IPS-NIHi7 (cell line): ENCODE measurements around the gene DLGAP1.
"Not testable (repeated sequence)": the region's sequence is repeated elsewhere in the genome, so short reads cannot be mapped to it uniquely, and the experiment has no call there.

Source experiments
- DNase-seq: peaks from one replicate; pipeline ENCODE4 v3.0.0; 2012; ENCODE audit warnings: mixed read lengths; ENCODE audit errors: extremely low spot score

The DLGAP1 gene

DNA sequence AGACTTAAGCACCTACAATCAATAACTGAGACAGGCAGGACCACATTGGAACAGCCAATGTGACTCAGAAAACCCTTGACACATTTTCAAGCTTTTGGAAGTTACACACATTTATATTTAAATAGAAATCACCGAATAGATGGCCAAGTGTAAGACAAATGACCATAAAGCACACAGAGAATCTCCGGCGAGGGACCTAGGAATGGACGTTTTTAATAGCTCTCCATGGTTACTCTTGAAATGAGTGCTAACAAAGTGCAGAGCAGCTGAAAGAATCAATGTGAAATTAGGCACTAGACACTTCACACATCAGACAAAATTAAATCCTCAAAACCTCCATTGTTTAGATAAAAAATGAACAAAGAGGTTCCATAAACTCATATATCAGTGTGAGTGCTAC lies 376.9 kb downstream of the DLGAP1 start:
- DNase-seq = no peak

DNA sequence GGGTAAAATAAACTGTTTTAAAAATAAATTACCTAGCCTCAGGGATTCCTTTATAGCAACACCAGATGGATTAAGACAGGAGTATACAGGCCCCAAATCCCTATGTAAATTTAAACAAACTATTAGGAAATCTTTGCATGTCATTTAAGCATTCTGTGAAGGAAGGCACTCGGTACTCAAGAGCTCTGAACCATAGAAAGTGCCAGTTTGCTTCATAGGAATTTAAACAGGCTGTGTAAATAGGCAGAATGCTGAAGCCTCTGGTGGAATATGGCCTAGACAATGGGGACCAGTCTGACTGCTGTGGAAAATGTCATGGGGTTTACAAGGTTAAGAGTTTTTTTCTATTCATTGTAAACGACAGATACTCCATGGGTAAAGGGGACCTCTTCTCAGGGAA lies 377.4 kb downstream of the DLGAP1 start:
- DNase-seq = no peak

DNA sequence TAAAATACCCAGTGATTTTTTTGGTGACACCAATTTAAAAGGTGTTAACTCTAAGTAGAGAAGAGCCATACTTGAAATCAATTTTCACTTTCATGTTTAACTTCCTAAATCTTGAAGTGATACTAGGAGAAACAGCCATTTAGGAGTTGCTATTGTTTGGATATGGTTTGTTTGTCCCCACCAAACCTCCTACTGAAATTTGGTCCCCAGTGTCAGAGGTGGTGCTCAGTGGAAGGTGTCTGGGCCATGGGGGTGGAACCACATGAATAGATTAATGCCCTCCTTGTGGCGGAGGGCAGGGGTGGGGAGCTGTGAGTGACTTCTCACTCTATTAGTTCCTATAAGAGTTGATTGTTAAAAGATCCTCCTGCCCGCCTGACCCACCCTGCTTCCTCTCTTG lies 377.9 kb downstream of the DLGAP1 start:
- DNase-seq = no peak

DNA sequence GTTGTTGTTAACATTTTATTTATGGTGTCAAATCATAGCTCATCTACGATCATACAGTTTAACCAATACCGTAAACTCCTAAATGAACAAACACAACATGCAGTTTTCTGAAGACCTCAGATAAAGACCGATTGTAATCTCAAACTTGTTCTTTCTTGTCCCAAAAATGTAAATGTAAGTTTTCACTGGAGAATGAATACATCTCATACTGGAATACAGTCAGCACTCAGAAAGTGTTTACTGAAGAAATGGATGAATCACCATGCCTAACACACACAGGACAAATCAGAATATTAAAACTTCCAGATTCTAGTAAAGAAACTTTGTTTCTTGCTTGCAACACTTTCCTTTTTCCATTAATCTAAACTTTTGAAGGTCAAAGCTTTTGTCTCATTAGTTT lies 380.5 kb downstream of the DLGAP1 start:
- DNase-seq = no peak

DNA sequence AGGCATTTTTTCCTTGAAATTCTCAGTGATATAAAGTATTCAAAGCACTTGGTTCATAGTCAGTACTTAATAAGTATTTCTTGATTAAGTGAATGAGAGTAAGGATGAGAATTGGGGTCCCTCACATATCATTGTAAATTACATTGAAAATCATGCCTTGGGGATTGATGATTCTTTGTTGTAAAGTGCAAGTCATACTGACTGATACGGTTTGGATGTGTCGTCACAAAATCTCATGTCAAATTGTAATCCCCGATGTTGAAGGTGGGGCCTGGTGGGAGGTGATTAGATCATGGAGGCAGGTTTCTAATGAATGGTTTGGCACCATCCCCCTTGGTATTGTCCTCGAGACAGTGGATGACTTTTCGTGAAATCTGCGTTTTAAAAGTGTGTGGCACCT lies 385.9 kb downstream of the DLGAP1 start:
- DNase-seq = no peak

DNA sequence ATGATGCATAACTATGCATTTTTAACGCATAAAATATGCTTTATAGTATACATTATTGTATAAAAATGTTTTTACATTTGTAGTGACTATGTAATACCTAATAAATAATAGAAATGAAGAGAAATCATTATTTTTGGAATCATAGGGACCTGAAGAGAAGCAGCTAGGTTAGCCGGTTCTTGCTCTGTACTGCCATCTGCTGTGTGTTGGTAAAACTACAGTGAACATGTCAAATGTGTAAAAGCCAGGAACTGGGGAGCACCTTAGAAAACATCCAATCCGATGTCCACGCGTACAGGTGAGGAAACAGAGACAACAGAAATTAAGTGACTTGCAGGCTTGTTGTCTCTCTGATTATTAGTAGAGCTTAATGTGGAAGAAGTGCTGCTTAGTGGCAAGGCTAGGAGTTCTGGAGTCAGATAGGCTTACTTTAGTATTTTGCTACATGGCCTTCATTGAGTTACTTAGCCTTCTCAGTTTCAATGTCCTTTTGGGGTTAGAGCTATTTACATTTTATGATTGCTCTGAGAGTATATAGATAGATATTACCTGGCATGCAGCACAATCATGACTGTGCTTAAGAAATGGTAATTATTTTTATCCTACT lies 386.5 kb downstream of the DLGAP1 start:
- DNase-seq = peak; percentile 74

DNA sequence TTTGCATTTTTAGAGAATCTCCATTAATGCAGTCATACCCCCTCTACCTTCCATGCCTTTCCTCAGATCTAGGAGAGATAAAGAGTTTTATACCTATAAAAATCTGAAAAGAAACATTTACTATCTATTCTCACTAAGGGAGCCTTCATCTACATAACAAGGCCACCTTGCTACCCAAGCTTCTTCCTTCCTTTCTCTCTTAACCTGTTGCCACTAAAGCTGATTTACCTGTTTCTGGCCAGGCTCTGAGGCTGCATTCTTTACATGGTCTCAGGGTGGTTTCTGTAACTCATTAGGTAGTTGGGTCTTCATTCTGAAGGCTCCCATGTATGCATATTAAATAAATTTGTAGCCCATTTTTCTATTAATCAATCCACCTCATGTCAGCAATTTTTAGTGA lies 391.6 kb downstream of the DLGAP1 start:
- no peak for DNase-seq

DNA sequence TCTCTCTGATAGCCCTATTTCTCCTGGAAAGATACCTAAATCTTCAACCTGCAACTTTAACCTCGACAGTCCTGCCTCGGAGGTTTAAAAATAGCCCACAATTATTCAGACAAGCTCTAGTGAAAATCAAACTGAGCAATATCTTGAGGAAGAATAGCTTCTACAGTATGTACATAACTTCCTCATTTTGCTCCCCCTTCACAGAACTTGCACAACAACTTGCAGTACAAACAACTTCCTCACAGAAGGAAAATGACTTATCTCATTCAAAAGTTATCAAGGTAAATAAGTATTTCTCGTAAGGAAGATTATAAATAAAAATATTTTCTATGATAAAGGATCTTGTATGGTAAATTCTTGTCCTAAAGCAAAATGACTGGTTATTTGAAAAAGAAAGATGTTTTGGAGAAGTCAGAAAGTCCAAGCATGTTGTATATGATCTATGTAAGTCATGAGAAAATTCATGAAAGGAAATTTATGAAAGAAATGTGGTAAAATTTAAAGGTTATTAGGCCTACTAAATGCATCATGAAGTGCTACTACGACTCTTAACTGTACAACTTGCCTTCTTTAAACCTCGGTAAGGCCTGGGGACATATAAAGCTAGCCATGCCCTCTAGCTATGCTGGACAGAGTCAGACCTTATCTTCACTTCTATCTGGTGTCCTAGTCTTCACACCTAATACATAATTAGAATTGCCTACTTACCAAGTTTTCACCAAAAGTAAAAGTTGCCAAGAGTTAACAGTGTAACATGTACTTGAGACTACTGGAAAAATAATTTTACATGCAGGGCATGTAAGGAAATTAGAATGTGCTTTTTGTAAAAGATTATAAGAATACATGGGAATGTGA lies 394.5 kb downstream of the DLGAP1 start:
- no peak for DNase-seq

DNA sequence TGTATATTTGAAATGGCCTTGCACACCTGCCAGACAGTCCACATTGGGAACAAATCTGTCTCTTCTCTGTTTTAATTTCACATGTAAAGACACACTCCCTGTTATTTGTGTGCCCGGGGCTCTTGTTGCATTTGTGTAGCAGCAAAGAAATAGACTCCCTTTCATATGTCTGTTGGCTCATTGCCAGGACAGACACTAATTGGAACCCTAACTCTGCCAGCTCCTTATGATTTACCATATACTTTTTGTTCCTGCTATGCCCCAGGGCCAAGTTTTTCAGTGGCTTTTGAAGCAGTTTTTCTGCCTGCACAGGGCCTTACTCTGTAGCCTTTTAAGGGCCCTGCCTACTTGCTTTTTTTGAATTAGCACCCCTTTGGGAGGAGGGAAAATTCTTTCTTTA lies 396.9 kb downstream of the DLGAP1 start:
- no peak for DNase-seq

DNA sequence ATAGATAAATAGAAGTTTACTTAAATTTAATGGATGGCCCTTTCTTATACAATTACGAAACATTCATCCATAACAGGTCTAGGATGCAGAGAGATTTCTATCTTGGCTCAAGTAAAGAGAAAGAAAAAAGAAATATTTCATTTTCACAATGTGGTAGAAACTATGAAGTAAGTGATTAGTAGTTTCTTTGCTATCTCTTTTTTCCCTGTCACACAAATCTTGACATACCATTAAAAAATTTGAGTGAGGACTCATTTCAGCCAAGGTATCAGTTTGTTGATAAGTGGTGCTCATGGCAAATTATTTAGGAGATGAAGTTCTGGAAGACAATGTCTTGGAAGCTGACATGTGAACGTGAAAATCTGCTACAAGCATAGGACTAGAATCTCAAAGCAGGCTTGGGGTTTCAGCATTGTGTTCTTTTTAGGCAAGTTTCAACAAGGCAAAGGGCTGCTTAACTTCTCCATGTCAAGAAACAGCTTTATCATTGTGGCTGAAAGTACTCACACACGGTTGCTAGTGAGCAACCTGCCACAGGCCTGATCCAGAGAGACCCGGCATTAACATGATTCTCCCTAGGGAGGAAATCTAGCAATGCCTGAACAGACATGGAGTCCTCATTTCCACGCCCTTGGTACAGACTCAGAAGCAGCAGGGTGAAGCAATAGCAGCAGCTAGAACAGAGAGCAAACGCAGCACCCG lies 414.6 kb downstream of the DLGAP1 start:
- no peak for DNase-seq

DNA sequence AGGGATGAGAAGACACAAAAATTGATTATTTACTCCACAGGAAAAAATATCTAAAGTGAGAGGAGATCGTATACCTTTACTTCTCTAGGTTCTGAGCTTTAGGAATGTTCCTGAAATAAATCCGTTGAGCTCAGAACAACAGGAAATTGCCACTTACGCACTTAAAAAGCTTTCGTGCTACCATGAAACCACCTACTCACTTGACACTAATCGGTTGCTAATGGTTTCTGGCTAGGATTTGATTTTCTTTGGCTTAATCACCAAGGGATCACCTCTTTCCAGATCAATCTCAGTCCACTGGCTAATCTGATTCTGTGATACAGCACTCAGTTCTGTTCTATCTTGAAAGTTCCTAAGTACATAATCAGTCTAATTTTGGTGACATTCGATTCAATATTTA lies 419.6 kb downstream of the DLGAP1 start:
- no peak for DNase-seq

DNA sequence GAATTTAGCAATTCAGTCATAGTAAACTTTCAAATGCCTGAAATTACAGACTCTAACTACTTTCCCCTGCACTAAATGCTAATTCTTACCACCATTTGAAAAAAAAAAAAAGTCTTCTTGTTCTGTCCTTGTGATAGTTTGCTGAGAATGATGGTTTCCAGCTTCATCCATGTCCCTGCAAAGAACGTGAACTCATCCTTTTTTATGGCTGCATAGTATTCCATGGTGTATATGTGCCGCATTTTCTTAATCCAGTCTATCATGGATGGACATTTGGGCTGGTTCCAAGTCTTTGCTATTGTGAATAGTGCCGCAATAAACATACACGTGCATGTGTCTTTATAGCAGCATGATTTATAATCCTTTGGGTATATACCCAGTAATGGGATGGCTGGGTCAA lies 420.3 kb downstream of the DLGAP1 start:
- not testable (repeated sequence) for DNase-seq

DNA sequence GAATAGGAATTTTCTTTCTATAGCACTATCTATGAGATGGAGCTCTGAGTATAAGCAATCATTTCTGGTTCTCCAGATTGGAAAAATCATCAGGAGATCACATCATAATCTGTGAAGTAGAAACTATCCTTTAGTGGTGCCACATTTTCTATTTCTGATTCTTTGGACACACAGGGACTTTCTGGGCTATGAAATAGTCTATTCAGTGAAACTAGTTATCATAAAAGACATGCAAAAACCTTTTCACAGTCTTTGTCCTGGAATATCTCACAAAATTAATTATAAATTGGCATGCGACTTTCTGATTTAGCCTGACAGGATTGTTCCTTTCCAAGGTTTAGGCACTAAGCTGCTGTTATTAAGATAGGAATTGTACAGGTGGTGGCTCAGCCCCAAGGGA lies 428.6 kb downstream of the DLGAP1 start:
- DNase-seq = no peak

DNA sequence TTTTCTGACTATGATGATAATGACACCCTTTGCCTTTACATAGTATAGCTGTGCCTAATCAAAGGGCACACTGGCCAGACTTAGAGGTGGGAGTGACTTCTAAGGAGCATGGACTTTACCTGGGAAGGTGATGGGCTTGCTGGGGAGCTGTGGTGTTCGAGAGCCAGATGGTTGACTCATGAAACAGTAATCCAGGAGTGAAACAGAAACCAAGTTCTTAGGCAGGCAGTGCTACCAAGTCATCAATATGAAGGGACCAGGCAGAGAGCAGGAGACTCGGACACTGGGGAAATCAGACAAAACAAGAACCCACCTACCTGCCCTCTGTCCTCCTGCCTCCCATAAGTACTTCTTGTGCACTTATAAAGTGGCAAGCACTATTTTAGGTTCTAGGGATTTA lies 430.4 kb downstream of the DLGAP1 start:
- no peak for DNase-seq

DNA sequence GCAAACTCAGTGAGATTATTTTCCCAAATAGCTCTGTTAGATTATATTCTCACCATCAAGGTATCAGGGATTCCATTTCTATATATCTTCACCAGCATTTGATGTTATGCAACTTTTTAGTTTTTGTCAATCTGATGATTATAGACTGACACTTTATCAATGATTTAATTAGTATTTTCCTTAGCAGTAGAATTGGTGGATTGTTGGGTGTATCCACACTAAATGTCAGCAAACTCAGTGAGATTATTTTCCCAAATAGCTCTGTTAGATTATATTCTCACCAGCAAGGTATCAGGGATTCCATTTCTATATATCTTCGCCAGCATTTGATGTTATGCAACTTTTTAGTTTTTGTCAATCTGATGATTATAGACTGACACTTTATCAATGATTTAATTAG lies 432.4 kb downstream of the DLGAP1 start:
- DNase-seq = not testable (repeated sequence)

DNA sequence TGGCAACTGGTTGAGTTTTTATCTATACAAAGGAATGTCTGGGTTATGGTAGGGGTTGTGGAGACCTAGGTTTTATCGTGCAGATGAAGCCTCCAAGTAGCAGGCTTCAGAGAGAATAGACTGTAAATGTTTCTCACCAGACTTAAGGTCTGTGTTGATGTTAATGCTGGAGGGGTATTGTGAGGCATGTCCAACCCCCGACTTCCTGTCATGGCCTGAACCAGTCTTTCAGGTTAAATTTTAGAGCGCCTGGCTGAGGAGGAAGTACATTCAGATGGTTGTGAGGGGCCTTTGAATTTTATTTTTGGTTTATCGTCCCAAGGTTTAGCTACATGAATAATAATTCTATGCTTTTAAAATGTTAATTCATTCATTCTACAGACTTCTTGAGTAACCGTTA lies 435.1 kb downstream of the DLGAP1 start:
- no peak for DNase-seq

DNA sequence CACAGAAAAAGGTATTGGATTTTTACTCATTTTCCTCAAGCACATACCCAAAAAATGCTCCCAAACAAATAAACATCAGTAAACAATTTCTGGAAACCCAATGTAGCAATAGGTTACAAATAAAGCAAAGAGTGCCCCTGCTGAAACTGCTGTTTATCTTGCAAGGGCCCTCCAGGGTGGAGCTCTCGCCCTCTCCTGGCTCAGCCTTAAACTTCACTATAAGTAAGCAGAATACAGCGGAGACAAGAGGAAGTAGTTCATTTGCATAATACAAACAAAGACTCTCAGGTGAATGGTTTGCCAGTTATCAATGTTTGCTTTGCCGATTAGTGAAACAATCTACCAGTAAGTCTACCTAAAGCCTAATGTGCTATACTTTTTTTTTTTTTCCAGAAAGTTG lies 437.6 kb downstream of the DLGAP1 start:
- DNase-seq = peak; percentile 71

DNA sequence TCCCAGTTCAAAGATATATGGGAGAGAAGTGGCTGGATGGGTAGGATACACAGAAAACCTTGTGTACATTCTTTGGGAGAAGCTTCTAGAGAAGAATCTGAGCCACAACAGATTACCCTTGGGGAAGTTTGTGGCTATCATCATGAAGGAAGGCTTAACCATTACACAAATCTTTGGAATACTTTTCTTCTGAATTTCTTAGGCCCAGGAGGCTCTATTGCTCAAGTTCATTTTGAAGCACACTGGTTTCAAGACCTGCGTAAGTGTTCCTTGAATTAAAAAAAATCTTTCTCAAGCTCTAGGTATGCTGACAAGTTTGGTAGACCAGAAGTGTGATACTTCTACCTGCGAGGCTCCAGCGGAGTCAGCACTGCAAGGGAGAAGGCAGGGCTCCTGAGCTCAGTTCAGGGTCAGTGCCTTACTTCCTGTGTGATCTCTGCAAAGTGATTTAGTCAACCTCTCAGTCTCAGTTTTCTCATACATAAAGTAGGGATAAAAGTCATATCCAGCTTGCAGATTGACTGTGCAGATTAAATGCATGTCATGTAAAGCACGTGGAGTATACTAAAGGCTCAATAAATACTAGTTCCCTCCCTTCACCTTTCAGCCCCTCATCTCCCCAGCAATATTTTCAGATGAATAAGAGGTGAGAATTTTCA lies 438.6 kb downstream of the DLGAP1 start:
- no peak for DNase-seq

DNA sequence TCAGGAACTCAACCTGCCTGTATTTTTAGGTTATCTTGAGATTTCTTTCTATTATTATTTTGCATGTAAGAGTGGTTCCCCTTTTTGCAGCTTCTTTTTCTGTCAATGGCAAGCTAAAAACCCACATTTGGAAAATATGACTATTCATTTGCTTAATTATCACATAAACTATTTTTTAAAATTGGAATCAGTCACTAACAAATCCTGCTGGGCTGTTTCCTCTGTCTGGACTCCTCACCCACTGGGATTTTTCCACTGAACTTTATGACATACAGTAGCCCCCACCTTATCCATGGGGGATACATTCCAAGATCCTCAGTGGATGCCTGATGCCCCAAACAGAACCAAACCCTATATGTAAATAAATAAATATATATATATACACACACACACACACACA lies 447.3 kb downstream of the DLGAP1 start:
- no peak for DNase-seq

DNA sequence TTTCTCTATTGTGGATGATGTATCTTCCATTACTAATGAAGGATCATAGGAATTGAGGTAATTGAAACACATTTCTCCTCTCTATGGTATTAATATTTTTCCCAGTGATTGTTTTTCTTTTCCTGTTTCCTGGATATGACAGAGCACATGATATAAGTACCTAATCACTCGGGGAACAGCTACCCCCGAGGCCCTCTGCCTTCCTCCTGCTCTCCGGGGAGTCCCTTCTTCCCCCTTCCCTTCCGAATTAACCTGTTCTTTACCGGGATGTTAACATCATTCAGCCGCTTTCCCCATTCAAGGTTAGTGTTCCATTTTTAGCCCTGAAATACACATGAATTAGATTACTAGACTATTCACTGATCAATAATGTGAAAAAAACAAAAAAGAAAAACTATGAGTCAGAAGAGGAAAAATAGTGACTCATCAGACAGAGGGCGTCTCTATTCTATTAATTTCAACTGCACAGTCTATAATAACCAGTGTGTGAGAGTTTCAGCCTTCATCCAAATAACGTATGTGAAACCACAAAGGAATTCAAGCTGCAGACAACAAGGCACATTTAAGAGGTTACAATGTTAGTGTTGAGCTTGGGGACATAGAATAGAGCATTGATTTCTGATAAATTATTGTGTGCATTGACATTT lies 450.8 kb downstream of the DLGAP1 start:
- DNase-seq = no peak

DNA sequence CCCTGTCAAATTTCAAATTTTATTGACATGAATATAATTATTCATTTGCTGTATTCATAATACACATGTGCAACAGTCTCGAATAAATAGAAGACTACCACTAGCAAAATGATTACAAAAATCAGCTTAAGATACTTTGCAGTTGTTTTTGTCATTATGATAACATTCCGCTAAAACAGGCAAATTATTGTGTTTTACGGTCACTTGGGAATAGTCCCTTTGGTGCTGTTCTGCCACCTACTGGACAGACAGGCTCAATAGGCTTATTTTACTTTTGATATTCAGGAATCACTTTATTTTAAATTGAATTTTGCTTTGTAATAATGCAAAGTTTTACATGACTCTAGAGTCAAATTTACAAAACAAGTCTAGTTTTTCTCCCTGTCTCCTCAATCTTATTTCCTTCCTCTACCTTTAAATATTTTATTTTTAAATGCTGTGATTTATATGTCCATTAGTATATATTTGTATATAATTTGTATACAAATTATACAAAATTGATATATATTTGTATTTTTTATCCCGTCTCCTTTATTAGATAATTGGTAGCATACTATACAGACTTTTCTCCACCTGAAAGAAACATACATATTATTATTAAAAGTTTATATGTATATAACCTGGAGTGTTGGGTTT lies 456.3 kb downstream of the DLGAP1 start:
- no peak for DNase-seq
